Adrenal gland (tissue), 5 donors: ENCODE measurements around the gene CLEC14A.

Experiments
- POLR2A ChIP-seq, 2 donors: fragments of 450-650 bp; IDR thresholded peaks; one replicate each; pipeline ENCODE4 v1.6.1; 2017; ENCODE audit warnings: antibody characterized with exemption in 2 of 2, mild to moderate bottlenecking in 2 of 2, moderate library complexity in 1 of 2
- TF ChIP-seq, protein P1 (sequence below), 6 experiments: fragments of 450-650 bp in 4 of 6; fragments of 200-600 bp in 2 of 6; sonication (generic) in 1 of 6; IDR thresholded peaks; 1 replicate in 5 of 6; 2 replicates in 1 of 6; pipeline versions ENCODE4 v1.5.1 to v1.8.0; 2016 to 2021; ENCODE audit warnings: antibody characterized with exemption in 6 of 6, mild to moderate bottlenecking in 2 of 6, moderate library complexity in 1 of 6
- donor health status: DM: no; HTN: no; CAD: no.

DNA sequence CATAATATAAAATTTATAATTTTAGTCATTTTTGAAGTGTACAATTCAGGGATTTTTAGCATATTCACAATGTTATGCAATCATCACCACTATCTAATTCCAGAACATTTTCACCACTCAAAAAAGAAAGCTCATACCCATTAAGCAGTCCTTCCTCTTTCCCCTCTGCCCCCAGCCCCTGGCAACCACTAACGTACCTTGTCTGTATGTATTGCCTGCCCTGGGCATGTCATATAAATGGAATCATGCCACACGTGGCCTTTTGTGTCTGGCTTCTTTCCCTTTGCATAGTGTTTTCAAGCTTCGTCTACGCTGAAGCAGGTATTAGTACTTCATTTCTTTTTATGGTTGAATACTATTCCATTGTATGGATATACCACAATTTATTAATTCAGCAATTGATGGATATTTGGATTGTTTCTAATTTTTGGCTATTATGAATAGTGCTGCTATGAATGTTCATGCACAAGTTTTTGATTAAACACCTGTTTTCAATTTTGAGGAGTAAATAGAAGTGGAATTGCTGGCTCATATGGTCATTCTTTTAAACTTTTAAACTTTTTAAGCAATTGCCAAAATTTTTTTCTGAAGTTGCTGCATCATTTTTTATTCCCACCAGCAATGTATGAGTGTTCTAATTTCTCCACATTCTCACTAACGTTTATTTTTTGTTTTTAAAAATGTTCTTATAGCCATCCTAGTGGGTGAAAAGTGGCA lies 49.8 kb downstream of the CLEC14A start:
- TF ChIP-seq, protein P1, sequence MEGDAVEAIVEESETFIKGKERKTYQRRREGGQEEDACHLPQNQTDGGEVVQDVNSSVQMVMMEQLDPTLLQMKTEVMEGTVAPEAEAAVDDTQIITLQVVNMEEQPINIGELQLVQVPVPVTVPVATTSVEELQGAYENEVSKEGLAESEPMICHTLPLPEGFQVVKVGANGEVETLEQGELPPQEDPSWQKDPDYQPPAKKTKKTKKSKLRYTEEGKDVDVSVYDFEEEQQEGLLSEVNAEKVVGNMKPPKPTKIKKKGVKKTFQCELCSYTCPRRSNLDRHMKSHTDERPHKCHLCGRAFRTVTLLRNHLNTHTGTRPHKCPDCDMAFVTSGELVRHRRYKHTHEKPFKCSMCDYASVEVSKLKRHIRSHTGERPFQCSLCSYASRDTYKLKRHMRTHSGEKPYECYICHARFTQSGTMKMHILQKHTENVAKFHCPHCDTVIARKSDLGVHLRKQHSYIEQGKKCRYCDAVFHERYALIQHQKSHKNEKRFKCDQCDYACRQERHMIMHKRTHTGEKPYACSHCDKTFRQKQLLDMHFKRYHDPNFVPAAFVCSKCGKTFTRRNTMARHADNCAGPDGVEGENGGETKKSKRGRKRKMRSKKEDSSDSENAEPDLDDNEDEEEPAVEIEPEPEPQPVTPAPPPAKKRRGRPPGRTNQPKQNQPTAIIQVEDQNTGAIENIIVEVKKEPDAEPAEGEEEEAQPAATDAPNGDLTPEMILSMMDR (IDR thresholded peaks at IDR 0.05): no peak
- no peak for TF ChIP-seq POLR2A (IDR thresholded peaks at IDR 0.05)
